Neural cell (in vitro differentiated cells): ENCODE results near the gene NLRP5. TPM values are rescaled to one million over a fixed set of nuclear protein-coding genes. Genes with fewer than 3 reads are reported as not detected.

ENCODE experiments used
- H2AFZ ChIP-seq: fragments of 200-600, 300-800 bp; sonication (generic), shearing (Covaris generic); 2 replicates; pipeline ENCODE4 v1.6.0; 2014; ENCODE audit warnings: low read depth, mild to moderate bottlenecking, antibody characterized with exemption, low read length, moderate library complexity
- H3F3A ChIP-seq: fragments of 200-600 bp; shearing (Covaris generic); 2 replicates; pipeline ENCODE4 v1.6.1; 2016; ENCODE audit warnings: mild to moderate bottlenecking, moderate library complexity, mixed read lengths, antibody characterized with exemption, low read length; ENCODE audit not compliant: insufficient read depth, poor library complexity, severe bottlenecking
- H3K27ac ChIP-seq: fragments of 200-600, 300-800 bp; sonication (generic), shearing (Covaris generic); 2 replicates; pipeline ENCODE4 v1.5.1; 2014; ENCODE audit warnings: mild to moderate bottlenecking, low read length, moderate library complexity
- H3K27me3 ChIP-seq: fragments of 300-800, 200-600 bp; sonication (generic), shearing (Covaris generic); 2 replicates; pipeline ENCODE4 v1.6.0; 2014; ENCODE audit warnings: mild to moderate bottlenecking, low read depth, low read length, moderate library complexity; ENCODE audit not compliant: insufficient read depth
- H3K36me3 ChIP-seq: fragments of 300-800, 200-600 bp; sonication (generic), shearing (Covaris generic); 2 replicates; pipeline ENCODE4 v1.5.1; 2014; ENCODE audit warnings: mild to moderate bottlenecking, antibody characterized with exemption, low read length, moderate library complexity; ENCODE audit not compliant: insufficient read depth
- H3K4me2 ChIP-seq: fragments of 300-800, 200-600 bp; sonication (generic), shearing (Covaris generic); 2 replicates; pipeline ENCODE4 v1.6.0; 2014; ENCODE audit warnings: mild to moderate bottlenecking, low read length
- H3K4me3 ChIP-seq: fragments of 300-800, 200-600 bp; sonication (generic), shearing (Covaris generic); 2 replicates; pipeline ENCODE4 v1.5.1; 2014; ENCODE audit warnings: mild to moderate bottlenecking, low read length, moderate library complexity
- H3K79me2 ChIP-seq: fragments of 200-600 bp; shearing (Covaris generic); replicated peaks from 2 replicates; pipeline ENCODE4 v1.6.0; 2014; ENCODE audit warnings: mild to moderate bottlenecking, low read length, moderate library complexity; ENCODE audit not compliant: insufficient read depth
- H3K9ac ChIP-seq: fragments of 300-800, 200-600 bp; sonication (generic), shearing (Covaris generic); 2 replicates; pipeline ENCODE4 v1.6.1; 2016; ENCODE audit warnings: mild to moderate bottlenecking, low read length, mixed read lengths
- H3K9me2 ChIP-seq: fragments of 200-600 bp; shearing (Covaris generic); 2 replicates; pipeline ENCODE4 v1.6.1; 2016; ENCODE audit warnings: mild to moderate bottlenecking, low read length, mixed read lengths; ENCODE audit not compliant: insufficient read depth
- H3K9me3 ChIP-seq: fragments of 200-600, 300-800 bp; sonication (generic), shearing (Covaris generic); 2 replicates; pipeline ENCODE4 v1.6.1; 2016; ENCODE audit warnings: mild to moderate bottlenecking, mixed run types, low read length, moderate library complexity, mixed read lengths
- H4K20me1 ChIP-seq: fragments of 200-600 bp; shearing (Covaris generic); 2 replicates; pipeline ENCODE4 v1.6.1; 2016; ENCODE audit warnings: mild to moderate bottlenecking, mixed run types; ENCODE audit not compliant: insufficient read depth
- EP300 ChIP-seq: fragments of 450-650 bp; conservative IDR thresholded peaks from 2 replicates; pipeline ENCODE4 v1.6.1; 2014; ENCODE audit warnings: antibody characterized with exemption, mild to moderate bottlenecking, moderate library complexity; ENCODE audit not compliant: poor library complexity, severe bottlenecking
- EZH2 ChIP-seq: fragments of 200-600, 300-800 bp; shearing (Covaris generic), sonication (generic); IDR thresholded peaks from 2 replicates; pipeline ENCODE4 v1.6.1; 2014; ENCODE audit warnings: antibody characterized with exemption, low read length, borderline replicate concordance, mild to moderate bottlenecking; ENCODE audit not compliant: insufficient read depth, poor library complexity, severe bottlenecking
- MXI1 ChIP-seq: fragments of 450-650 bp; conservative IDR thresholded peaks from 2 replicates; pipeline ENCODE4 v1.6.1; 2014; ENCODE audit warnings: antibody characterized with exemption, mild to moderate bottlenecking; ENCODE audit not compliant: poor library complexity, severe bottlenecking
- POLR2AphosphoS5 ChIP-seq: IDR thresholded peaks from 2 replicates; pipeline ENCODE4 v1.6.1; 2012
- RAD21 ChIP-seq: fragments of 450-650 bp; conservative IDR thresholded peaks from 2 replicates; pipeline ENCODE4 v1.6.1; 2014; ENCODE audit warnings: antibody characterized with exemption, mild to moderate bottlenecking, moderate library complexity
- SMC3 ChIP-seq: fragments of 450-650 bp; conservative IDR thresholded peaks from 2 replicates; pipeline ENCODE4 v1.6.1; 2014; ENCODE audit warnings: antibody characterized with exemption, mild to moderate bottlenecking, moderate library complexity; ENCODE audit not compliant: poor library complexity
- TAF1 ChIP-seq: IDR thresholded peaks from 2 replicates; pipeline ENCODE4 v1.6.1; 2012; ENCODE audit warnings: low read depth
- polyA plus RNA-seq: library from polyadenylated mRNA; depleted of rRNA; stranded (reverse); fragments of >200 nt; gene quantifications from 2 replicates; pipeline ENCODE4 v1.2.3, GENCODE V29; 2014
- TF ChIP-seq, protein P1 (sequence below): IDR thresholded peaks from 2 replicates; pipeline ENCODE4 v1.6.1; 2012; ENCODE audit warnings: borderline replicate concordance
- TF ChIP-seq, protein P2 (sequence below): fragments of 450-650 bp; IDR thresholded peaks from 2 replicates; pipeline ENCODE4 v1.5.1; 2014; ENCODE audit warnings: antibody characterized with exemption, mild to moderate bottlenecking, moderate library complexity; ENCODE audit not compliant: poor library complexity, severe bottlenecking

NLRP5 gene
- polyA plus RNA-seq, 1 donor from 2014 or later: not detected

DNA sequence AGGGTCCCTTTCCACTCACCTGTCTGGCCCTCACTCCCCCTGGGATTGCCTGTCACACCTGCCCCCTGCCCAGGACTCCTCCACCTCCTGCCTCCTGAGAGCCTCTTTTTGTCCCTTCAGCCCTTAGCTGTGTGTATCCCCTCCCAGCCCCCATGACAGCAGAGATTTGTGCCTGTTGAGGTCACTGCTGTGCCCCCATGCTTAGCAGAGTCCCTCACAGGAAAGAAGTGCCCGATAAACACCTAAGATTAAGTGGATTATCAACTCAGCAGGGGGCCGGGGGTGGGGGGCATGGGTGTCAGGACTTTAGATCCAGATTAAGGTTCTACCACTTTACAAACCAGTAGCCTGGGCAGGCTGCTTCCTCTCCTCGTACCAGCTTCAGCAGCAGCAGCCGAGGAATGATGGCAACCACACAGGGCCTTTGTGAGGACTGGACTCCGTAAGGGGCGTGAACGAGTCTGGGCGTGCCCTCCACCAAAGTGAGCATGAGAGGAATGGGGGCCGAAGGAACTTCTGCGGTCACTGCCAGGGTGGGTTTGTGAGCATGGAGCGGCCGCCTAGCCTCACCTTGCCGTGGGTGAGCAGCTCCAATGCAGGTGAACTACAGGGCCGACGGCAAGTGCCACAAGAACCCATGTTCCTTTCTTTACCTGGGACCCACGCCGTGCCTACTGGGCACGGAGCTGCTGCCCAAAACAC, 98.4 kb downstream of the NLRP5 start:
- H2AFZ ChIP-seq: no peak overlapping the region
- no peaks in the 10 kb centered on the region for H3K9me2 ChIP-seq
- H3K27me3 ChIP-seq: no peaks in the 10 kb centered on the region
- H3K36me3 ChIP-seq: no peaks in the 10 kb centered on the region
- no peak overlapping the region for H3K4me2 ChIP-seq
- H3K4me3 ChIP-seq: no peak overlapping the region
- TF ChIP-seq, protein P1, sequence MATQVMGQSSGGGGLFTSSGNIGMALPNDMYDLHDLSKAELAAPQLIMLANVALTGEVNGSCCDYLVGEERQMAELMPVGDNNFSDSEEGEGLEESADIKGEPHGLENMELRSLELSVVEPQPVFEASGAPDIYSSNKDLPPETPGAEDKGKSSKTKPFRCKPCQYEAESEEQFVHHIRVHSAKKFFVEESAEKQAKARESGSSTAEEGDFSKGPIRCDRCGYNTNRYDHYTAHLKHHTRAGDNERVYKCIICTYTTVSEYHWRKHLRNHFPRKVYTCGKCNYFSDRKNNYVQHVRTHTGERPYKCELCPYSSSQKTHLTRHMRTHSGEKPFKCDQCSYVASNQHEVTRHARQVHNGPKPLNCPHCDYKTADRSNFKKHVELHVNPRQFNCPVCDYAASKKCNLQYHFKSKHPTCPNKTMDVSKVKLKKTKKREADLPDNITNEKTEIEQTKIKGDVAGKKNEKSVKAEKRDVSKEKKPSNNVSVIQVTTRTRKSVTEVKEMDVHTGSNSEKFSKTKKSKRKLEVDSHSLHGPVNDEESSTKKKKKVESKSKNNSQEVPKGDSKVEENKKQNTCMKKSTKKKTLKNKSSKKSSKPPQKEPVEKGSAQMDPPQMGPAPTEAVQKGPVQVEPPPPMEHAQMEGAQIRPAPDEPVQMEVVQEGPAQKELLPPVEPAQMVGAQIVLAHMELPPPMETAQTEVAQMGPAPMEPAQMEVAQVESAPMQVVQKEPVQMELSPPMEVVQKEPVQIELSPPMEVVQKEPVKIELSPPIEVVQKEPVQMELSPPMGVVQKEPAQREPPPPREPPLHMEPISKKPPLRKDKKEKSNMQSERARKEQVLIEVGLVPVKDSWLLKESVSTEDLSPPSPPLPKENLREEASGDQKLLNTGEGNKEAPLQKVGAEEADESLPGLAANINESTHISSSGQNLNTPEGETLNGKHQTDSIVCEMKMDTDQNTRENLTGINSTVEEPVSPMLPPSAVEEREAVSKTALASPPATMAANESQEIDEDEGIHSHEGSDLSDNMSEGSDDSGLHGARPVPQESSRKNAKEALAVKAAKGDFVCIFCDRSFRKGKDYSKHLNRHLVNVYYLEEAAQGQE: no peak
- TF ChIP-seq MXI1: no peak
- no peak for TF ChIP-seq TAF1
- no peak for TF ChIP-seq EZH2
- TF ChIP-seq RAD21: no peak
- TF ChIP-seq SMC3: no peak
- TF ChIP-seq POLR2AphosphoS5: no peak
- TF ChIP-seq, protein P2, sequence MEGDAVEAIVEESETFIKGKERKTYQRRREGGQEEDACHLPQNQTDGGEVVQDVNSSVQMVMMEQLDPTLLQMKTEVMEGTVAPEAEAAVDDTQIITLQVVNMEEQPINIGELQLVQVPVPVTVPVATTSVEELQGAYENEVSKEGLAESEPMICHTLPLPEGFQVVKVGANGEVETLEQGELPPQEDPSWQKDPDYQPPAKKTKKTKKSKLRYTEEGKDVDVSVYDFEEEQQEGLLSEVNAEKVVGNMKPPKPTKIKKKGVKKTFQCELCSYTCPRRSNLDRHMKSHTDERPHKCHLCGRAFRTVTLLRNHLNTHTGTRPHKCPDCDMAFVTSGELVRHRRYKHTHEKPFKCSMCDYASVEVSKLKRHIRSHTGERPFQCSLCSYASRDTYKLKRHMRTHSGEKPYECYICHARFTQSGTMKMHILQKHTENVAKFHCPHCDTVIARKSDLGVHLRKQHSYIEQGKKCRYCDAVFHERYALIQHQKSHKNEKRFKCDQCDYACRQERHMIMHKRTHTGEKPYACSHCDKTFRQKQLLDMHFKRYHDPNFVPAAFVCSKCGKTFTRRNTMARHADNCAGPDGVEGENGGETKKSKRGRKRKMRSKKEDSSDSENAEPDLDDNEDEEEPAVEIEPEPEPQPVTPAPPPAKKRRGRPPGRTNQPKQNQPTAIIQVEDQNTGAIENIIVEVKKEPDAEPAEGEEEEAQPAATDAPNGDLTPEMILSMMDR: no peak
- TF ChIP-seq EP300: no peak
- H4K20me1 ChIP-seq: no peaks in the 10 kb centered on the region
- H3K27ac ChIP-seq: no peak overlapping the region
- no peaks in the 10 kb centered on the region for H3F3A ChIP-seq
- H3K79me2 ChIP-seq: no peaks in the 10 kb centered on the region
- no peak overlapping the region for H3K9ac ChIP-seq
- no peaks in the 10 kb centered on the region for H3K9me3 ChIP-seq

DNA sequence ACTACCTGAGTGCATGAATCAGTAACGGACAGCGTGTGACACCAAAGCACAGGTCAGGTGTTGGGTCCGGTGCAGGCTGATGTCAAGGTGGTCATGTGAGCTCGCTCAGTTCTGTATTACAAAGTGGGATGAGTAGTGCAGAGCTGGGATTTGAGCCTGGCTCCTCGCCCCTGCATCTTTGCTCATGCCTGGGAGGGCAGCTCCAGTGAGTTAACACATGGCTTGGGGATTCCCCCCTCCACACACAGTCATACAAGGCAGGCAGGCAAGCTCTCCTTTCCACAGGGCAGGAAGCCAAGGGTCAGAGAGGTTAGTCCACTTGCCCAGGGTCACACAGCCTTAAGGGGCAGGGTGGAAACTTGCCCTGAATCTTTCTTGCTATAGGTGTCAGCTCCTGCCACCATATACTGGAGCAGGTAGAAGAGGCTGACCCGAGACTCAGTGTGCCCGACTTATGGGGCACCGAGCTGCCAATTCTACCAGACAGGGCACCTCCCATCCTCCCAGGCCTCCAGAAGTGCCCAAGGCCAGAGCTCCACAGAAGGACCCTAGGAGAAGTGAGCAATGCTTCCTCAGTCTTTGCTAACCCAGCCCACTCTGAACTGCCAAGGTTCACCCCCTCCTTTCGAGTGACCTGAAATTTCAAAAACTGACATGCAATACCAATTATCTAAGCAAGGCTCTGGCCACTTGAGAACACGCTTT, 99.1 kb downstream of the NLRP5 start:
- no peaks in the 10 kb centered on the region for H3K9me2 ChIP-seq
- H3K9ac ChIP-seq: no peak overlapping the region
- H3K36me3 ChIP-seq: no peaks in the 10 kb centered on the region
- no peak overlapping the region for H3K4me3 ChIP-seq
- TF ChIP-seq EP300: no peak
- no peaks in the 10 kb centered on the region for H3K27me3 ChIP-seq
- H3F3A ChIP-seq: no peaks in the 10 kb centered on the region
- H3K4me2 ChIP-seq: no peak overlapping the region
- H3K27ac ChIP-seq: no peak overlapping the region
- H3K79me2 ChIP-seq: no peaks in the 10 kb centered on the region
- no peaks in the 10 kb centered on the region for H4K20me1 ChIP-seq
- no peaks in the 10 kb centered on the region for H3K9me3 ChIP-seq
- no peak overlapping the region for H2AFZ ChIP-seq
